ENCODE data around the gene TCEAL5. TPM values are rescaled to one million over a fixed set of nuclear protein-coding genes. Genes with fewer than 3 reads are reported as not detected.
"Not testable (repeated sequence)": the region's sequence is repeated elsewhere in the genome, so short reads cannot be mapped to it uniquely, and the experiment has no call there.

Gene TCEAL5
- polyA plus RNA-seq, 12 donors = 4.0 to 19.8 (median 6.1) TPM; not detected in 1

GRCh38 chrX:103240155-103240554 is 36.4 kb downstream of the TCEAL5 start:
- no peak for DNase-seq

GRCh38 chrX:103236296-103236695 is 40.3 kb downstream of the TCEAL5 start:
- DNase-seq = no peak

- not testable (repeated sequence) for DNase-seq
These were observed 40.9 kb downstream of the TCEAL5 start for GRCh38 chrX:103235608-103236007.

GRCh38 chrX:103234869-103235268 is 41.7 kb downstream of the TCEAL5 start:
- no peak for DNase-seq

- DNase-seq = no peak
These were observed 43.3 kb downstream of the TCEAL5 start for GRCh38 chrX:103233263-103233662.

- not testable (repeated sequence) for DNase-seq
These were observed 50.6 kb downstream of the TCEAL5 start for GRCh38 chrX:103225918-103226317.

Other genes with a start within 250 kb of the TCEAL5 start
- gene BEX1, start 212.6 kb downstream of the TCEAL5 start, polyA plus RNA-seq (ENCODE audit: insufficient read length in 12 of 12) = 10 to 100 TPM in 1 of 12 donors, 1 to 10 TPM in 8, under 1 TPM in 2, not detected in 1; 0.21 to 19.2 (median 2.0) TPM
- gene NXF3, start 183.6 kb downstream of the TCEAL5 start, polyA plus RNA-seq (ENCODE audit: insufficient read length in 12 of 12) = 1 to 10 TPM in 1 of 12 donors, under 1 TPM in 3, not detected in 8; 0.18 to 1.0 (median 0.40) TPM
- gene BEX4, start 61.6 kb downstream of the TCEAL5 start, polyA plus RNA-seq (ENCODE audit: insufficient read length in 12 of 12) = 10 to 100 TPM in 11 of 12 donors, not detected in 1; 32.1 to 86.9 (median 47.3) TPM
- gene TCEAL8, start 21.6 kb downstream of the TCEAL5 start, polyA plus RNA-seq (ENCODE audit: insufficient read length in 12 of 12) = 100 to 1,000 TPM in 10 of 12 donors, 10 to 100 TPM in 1, not detected in 1; 93.3 to 180 (median 140) TPM
- gene BEX2, start 34.2 kb upstream of the TCEAL5 start, polyA plus RNA-seq (ENCODE audit: insufficient read length in 12 of 12) = 10 to 100 TPM in 11 of 12 donors, not detected in 1; 26.5 to 76.0 (median 36.4) TPM
- 100 to 1,000 TPM in 11 of 12 donors, not detected in 1; 151 to 504 (median 303) TPM for gene TCEAL7, start 53.5 kb upstream of the TCEAL5 start, polyA plus RNA-seq (ENCODE audit: insufficient read length in 12 of 12)
- 100 to 1,000 TPM in 11 of 12 donors, not detected in 1; 124 to 237 (median 190) TPM for gene TCEAL9, start 79.8 kb upstream of the TCEAL5 start, polyA plus RNA-seq (ENCODE audit: insufficient read length in 12 of 12)
- gene BEX3, start 99.8 kb upstream of the TCEAL5 start, polyA plus RNA-seq (ENCODE audit: insufficient read length in 12 of 12) = 100 to 1,000 TPM in 11 of 12 donors, not detected in 1; 119 to 295 (median 156) TPM
- 1 to 10 TPM in 4 of 12 donors, under 1 TPM in 6, not detected in 2; 0.37 to 2.2 (median 0.78) TPM for gene RAB40A, start 242.7 kb upstream of the TCEAL5 start, polyA plus RNA-seq (ENCODE audit: insufficient read length in 12 of 12)

All from muscle of arm (tissue), 12 donors.